Stimulated activated CD8-positive, alpha-beta memory T cell treated with anti-CD3 and anti-CD28 coated beads, Interleukin-15, amount 100 ng/mL, for 4 hours (primary cell): ENCODE results near the gene RAI1.

ENCODE experiments used
- DNase-seq, 2 donors: peaks; one replicate each; pipeline ENCODE4 v3.0.0-alpha.2; 2020; ENCODE audit warnings: low read depth in 2 of 2

Gene RAI1

DNA sequence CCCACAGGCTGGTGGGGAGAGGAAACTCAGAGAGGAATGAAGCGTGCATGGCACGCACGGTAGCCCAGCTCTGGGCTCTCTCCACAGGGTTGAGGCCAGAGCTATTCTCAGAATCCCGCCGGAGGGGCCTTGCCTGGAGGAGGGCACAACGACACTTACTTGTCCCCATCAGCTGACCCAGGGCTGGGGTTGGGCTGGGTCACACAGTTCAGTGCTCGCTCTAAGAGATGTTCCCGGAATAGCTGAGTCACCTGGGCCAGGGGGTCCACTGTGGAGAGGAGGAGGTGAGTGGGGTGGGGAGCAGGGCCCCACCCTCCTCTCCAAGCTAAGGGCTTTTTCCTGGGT lies 133.8 kb downstream of the RAI1 start:
- DNase-seq: no peak

GRCh38 chr17:17815436-17816200 lies 134.4 kb downstream of the RAI1 start:
- DNase-seq: no peak

DNA sequence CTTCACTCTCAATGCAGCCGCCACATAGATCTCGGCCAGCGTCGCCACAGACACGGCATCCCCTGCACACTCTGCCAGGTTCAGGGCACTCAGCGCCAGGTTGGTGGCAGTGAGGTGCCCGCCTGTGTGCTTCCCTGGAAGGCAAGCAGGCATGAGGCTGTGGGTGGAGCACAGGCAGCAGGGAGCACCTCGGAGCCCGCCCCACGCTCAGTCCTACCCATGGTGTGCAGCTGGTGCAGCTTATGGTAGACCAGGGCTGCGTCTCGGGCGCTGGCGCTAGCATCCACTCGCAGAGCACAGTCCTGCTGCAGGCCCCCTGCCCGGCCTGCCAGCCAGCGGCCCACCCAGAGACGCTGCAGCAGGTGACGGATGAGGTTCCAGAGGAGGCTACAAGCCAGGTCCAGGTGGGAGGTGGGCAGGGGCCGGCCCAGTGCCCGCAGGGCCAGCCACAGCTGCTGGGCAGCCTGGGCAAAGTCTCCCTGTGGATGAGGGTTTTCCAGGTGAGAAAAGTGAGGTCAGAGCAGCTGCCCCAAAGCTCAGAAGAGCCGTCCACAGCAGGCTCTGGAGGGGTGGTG lies 135.1 kb downstream of the RAI1 start:
- DNase-seq: no peak

DNA sequence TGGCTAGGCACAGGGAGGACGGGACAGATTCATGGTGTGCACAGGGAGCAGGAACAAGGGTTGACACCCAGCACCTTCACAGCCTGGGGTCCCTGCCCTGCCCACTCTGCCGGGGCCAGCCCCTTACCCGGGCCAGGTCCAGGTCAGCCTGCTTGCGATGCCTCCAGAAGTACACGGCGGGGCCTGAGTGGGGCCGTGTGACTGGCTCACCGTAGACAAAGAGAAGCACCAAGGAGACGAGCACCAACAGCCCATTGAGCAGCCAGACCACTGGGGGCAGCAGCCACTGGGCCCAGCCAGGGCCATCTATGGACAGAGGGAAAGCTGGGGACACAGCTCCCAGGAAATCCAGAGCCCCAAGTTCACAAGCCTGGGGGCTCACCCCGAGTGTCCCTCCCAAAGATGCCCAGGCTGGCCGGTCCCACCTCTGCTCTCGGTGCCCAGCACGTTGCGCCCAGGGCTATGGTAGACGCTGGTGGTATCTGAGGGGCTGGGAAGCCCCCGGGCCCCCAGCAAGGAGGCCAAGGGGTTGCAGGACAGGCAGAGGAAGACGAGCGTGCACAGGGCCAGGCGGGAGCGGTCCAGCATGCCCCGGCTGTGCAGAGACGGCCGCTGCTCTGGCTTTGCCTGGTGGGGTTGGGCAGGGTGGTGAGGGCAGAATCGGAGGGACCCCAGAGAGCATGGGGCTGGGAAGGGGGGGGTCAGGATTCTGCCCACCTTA lies 135.7 kb downstream of the RAI1 start:
- no peak for DNase-seq

DNA sequence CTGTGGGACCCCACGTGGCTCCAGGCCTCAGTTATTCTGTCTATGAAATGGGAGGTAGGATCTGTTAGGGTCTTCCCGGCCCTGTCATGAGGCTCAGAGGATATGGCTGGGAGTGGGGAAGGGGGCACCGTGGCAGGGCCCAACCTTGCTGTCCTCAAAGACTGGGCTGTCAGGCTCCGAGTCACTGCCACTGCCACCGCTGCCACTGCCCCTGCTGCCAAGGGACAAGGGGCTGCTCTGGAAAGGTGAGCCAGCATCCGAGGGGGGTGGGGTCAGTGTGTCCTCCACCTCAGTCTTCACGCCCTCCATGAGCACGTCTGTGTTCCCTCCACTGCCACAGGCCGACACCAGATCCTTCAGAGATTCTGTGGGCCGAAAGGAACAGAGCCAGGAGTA lies 136.3 kb downstream of the RAI1 start:
- no peak for DNase-seq

DNA sequence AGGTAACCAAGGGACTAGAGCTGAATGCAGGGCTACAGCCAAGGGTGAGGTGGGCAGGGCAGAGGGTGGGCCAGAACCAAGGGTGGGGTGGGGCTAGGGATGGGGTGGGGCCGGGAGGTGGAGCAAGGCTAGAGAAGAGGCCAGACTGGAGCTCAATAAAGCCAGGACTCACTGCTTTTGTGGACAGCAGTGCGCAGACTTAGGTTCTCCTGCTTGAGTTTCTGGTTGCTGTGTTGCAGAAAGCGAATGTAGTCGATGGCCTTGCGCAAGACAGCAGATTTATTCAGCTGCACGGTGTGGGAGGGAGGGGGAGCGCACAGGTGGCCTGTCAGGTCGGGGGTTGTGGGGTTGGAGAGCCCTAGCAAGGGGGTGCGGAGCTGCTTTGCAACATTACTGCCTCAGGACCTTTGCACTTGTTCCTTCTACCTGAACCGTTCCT lies 136.8 kb downstream of the RAI1 start:
- DNase-seq: no peak

GRCh38 chr17:17819111-17819510 lies 137.9 kb downstream of the RAI1 start:
- DNase-seq: no peak

DNA sequence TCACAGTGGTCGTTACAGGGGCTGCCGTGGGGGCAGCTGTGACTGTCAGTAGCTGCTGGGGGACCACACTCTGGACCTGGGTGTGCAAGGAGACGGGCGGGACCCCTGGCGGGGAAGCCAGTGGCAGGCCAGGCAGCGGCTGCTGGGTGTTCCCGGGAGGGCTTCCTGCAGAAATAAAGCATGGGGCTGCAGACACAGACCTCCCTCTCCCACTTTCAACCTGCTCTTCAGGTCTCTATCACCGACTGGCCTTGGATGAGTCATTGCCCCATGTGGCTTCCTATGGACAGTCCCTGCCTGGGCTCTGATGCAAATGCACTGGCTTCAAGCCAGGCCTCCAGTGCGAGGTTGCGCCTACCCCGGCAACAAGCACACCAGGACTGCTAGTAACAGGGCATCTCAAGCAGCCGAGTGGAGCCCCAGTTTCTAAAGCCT lies 138.3 kb downstream of the RAI1 start:
- DNase-seq: peak; percentile 24 to 32

- no peak for DNase-seq
Measured at GRCh38 chr17:17820046-17820445, 138.8 kb downstream of the RAI1 start.

- DNase-seq: no peak
Measured at GRCh38 chr17:17820463-17821158, 139.4 kb downstream of the RAI1 start.

DNA sequence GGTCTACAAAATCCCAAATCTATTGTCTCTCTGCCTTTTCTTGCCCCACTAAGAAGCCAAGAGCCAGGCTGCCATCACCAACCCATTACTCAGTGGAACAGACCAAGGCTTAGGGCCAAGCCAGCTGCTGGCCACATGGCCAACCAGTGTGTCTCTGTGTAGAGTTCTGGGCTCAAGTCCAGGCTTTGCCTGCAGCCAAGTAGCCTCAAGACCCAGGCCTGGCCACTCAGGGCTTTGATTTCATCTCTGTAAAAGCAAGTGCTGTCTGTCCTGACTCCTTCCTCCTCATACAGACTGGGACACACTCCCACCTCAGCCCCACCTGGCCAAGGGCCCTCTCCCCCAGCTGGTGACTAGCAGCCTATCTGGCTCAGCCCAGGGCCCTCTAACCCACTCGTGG lies 140.9 kb downstream of the RAI1 start:
- no peak for DNase-seq

DNA sequence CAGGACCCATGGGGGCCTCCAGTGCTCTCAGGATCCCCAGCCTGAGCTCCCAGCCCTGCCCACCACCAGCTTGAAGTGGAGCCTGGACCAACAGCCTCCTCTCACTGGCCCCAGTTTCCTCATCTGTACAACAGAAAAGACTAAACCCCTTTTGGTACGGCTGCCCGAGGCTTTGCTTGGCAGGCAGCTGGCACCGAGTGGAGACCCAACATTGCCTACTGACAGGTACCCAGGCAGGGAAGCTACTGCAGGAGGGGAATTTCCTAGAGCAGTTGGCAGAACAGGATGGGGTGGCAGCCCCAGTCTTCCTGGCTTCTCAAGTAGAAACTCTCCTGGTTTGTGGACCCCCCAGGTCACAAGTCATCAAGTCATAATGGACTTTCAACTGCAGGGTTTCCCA lies 141.4 kb downstream of the RAI1 start:
- no peak for DNase-seq

- DNase-seq: peak; percentile 31 to 57
Measured at GRCh38 chr17:17823433-17824118, 142.3 kb downstream of the RAI1 start.

DNA sequence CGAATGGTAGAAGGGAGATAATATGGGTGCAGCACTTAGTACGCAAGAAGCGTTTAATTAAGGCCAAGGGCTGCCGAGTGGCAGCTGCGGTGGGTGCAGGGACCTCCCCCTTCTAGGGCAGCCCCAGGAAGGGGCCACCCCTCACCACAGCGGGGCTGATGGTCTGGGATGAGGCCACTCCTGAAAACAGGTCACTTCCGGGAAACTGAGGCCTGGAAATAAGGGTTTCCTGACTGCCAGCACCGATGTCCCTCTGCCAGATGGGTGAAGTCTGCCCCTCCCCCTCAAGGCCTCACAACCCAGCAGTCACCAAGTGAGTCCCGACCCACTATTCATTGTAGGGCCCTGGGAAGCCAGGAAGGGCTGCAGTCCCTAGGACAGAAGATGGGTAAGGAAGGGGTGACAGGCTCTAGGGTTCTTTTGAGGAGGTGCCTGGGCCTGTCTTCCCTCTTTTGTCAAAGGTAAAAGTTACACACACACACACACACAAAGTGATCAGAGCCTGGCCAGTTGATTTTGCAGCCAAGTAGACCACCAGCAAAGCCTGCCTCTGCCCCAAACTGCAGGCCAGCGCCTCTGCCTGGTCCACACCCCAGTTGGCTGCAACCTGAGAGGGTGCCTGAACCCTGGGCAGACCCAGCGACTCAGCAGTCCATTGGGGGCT lies 143.0 kb downstream of the RAI1 start:
- DNase-seq: no peak

DNA sequence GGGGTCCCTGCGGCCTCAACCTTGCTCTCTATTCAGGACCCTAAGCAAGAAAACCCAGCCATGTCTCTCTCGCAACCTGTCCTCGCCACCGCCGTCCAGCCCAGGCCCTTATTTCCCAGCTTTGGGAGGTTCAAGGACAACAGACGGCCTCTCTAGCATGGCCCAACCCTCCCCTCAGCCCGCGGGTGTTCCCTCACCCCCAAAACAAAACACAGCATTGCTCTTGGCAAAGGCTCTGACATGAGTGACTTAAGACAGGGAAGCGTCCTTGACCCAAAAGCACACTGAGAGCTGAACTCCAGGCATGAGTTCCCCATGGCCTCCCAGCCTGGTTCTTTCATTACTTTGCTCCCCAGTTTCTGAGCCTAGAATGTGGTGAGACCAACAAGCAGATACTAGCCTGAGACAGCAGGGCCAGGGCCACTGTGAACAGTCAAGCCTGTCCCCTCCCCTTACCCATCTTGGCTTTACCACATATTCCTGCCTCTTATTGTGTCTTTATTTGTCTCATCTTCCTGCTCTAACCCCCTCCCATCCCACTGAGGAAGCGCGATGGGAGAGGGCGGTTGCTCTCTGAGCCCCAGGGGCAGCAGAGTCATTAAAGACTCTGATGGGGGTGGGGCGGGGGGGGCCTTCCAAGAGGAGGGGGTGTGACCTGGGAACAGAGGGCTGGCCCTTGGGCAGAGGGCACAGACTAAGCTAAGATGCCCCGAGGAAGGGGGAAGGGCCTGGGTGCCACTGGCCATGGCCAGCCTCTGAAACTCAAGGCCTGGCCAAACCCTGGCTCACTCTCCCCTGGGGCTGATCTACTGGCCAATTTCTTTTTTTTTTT lies 143.7 kb downstream of the RAI1 start:
- DNase-seq: no peak

DNA sequence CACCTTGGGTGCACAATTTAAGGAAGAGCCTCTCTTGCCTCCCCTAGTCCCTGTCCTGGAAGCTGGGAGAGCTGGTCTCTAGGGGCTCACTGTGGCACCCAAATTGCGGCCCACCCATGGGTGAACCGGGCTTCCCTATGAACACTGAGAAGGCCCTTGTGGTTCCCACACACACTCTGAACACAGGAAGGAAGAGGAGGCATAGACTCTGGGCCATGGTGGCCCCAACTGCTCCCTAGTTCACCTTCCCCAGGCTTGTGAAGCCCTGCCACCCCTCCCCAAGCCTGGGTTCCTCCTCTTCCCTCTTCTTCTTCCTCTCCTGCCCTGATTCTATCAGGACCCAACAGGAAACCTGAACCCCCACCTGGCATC lies 145.1 kb downstream of the RAI1 start:
- no peak for DNase-seq

- DNase-seq: no peak
Measured at GRCh38 chr17:17826942-17827785, 145.9 kb downstream of the RAI1 start.

DNA sequence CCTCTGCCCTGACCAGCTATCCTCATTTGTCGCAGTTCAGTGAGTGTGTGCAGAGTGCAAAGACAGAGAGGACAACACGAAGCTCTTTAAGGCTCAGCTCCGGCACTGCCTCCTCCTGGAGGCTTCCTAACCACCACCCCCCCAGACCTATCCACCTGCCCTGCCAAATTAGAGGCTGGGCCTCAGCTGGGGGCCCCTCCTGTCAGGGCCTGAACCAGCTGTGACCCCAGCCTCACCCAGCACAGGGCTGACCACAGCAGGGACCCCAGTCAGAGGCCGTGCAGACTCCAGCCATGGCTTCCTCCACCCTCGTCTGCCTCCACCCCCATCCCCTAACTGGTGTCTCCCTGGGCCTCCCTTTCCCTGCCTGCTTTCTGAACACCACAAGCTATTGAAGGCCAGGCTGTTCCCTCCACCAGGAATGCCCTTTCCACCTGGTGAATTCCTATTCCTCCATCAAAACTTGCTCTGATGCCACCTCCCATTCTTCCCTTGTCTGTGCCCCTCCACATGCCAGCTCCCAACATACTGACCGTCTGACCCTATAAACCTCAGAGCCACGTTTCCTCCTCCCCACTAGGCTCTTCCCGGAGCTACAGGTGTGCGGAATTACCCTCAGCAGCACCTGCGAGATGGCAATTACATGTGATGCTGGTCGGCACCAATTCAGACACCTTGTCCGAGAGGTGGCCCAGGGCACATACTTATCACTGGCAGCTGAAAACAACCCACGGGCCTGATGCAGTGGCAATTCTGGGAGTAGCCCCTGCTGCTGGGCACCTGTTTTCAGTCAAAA lies 146.8 kb downstream of the RAI1 start:
- DNase-seq: no peak

DNA sequence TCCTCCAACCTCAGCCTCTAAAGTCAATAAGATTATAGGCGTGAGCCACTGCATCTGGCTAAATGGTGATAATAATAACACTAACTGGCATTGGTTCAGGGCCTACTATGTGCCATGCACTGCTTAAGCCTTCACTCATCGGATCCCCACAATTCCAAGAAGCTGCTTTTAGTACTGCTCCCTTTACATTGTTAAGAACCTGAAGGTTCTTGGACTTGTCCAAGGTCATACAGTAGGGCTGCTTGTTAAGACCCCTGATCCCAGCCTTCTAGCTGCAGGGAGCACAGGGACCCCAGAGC lies 149.0 kb downstream of the RAI1 start:
- DNase-seq: no peak
